ENCODE results near the gene MGMT.

MGMT gene

GRCh38 chr10:129697463-129698247, 230.6 kb downstream of the MGMT start:
- no peak for DNase-seq

- DNase-seq: no peak
These were observed 232.8 kb downstream of the MGMT start for GRCh38 chr10:129699722-129700340.

- DNase-seq: no peak
These were observed 235.6 kb downstream of the MGMT start for GRCh38 chr10:129702605-129703004.

GRCh38 chr10:129703287-129704137, 236.5 kb downstream of the MGMT start:
- DNase-seq: no peak

GRCh38 chr10:129704225-129704624, 237.2 kb downstream of the MGMT start:
- no peak for DNase-seq

GRCh38 chr10:129704786-129705525, 237.9 kb downstream of the MGMT start:
- DNase-seq: no peak

GRCh38 chr10:129705676-129706075, 238.6 kb downstream of the MGMT start:
- no peak for DNase-seq

- no peak for DNase-seq
These were observed 239.0 kb downstream of the MGMT start for GRCh38 chr10:129706081-129706480.

- no peak for DNase-seq
These were observed 239.5 kb downstream of the MGMT start for GRCh38 chr10:129706523-129706922.

GRCh38 chr10:129707406-129708388, 240.7 kb downstream of the MGMT start:
- DNase-seq: no peak

- DNase-seq: no peak
These were observed 242.1 kb downstream of the MGMT start for GRCh38 chr10:129709101-129709500.

GRCh38 chr10:129709627-129710509, 242.8 kb downstream of the MGMT start:
- no peak for DNase-seq

- no peak for DNase-seq
These were observed 243.4 kb downstream of the MGMT start for GRCh38 chr10:129710510-129710847.

- no peak for DNase-seq
These were observed 244.2 kb downstream of the MGMT start for GRCh38 chr10:129711291-129711690.

- no peak for DNase-seq
These were observed 245.0 kb downstream of the MGMT start for GRCh38 chr10:129712000-129712399.

GRCh38 chr10:129713659-129714265, 246.7 kb downstream of the MGMT start:
- DNase-seq: no peak

GRCh38 chr10:129715805-129716204, 248.8 kb downstream of the MGMT start:
- no peak for DNase-seq

- no peak for DNase-seq
These were observed 249.2 kb downstream of the MGMT start for GRCh38 chr10:129716211-129716681.

- DNase-seq: no peak
These were observed 249.8 kb downstream of the MGMT start for GRCh38 chr10:129716881-129717280.
